Ishikawa (cell line): Measurements from ENCODE around the gene RBMS1.

ENCODE experiments used
- CEBPB ChIP-seq: IDR thresholded peaks from 2 replicates; pipeline ENCODE4 v1.6.1; 2012
- CREB1 ChIP-seq: IDR thresholded peaks from 2 replicates; pipeline ENCODE4 v1.6.1; 2012; ENCODE audit warnings: low read depth
- EGR1 ChIP-seq: IDR thresholded peaks from 2 replicates; pipeline ENCODE4 v1.6.1; 2012
- EP300 ChIP-seq: IDR thresholded peaks from 2 replicates; pipeline ENCODE4 v1.6.1; 2012; ENCODE audit warnings: borderline replicate concordance
- FOXM1 ChIP-seq: IDR thresholded peaks from 2 replicates; pipeline ENCODE4 v1.6.1; 2012; ENCODE audit warnings: low read depth, borderline replicate concordance
- NFIC ChIP-seq: IDR thresholded peaks from 2 replicates; pipeline ENCODE4 v1.6.1; 2012
- RAD21 ChIP-seq: IDR thresholded peaks from 2 replicates; pipeline ENCODE4 v1.6.1; 2012; ENCODE audit warnings: low read depth
- TAF1 ChIP-seq: IDR thresholded peaks from 2 replicates; pipeline ENCODE4 v1.6.1; 2012; ENCODE audit warnings: low read depth, mild to moderate bottlenecking
- TCF12 ChIP-seq: IDR thresholded peaks from 2 replicates; pipeline ENCODE4 v1.6.1; 2012; ENCODE audit warnings: low read depth
- TEAD4 ChIP-seq: IDR thresholded peaks from 2 replicates; pipeline ENCODE4 v1.6.1; 2012
- YY1 ChIP-seq: IDR thresholded peaks from 2 replicates; pipeline ENCODE4 v1.6.1; 2012; ENCODE audit warnings: low read depth
- ZBTB7A ChIP-seq: IDR thresholded peaks from 2 replicates; pipeline ENCODE4 v1.6.1; 2012; ENCODE audit warnings: low read depth
- TF ChIP-seq, protein P1 (sequence below): IDR thresholded peaks from 2 replicates; pipeline ENCODE4 v1.6.1; 2012
- TF ChIP-seq, protein P2 (sequence below): IDR thresholded peaks from 2 replicates; pipeline ENCODE4 v1.6.1; 2012; ENCODE audit warnings: low read depth, mild to moderate bottlenecking
- TF ChIP-seq, protein P3 (sequence below): IDR thresholded peaks from 2 replicates; pipeline ENCODE4 v1.6.1; 2012

RBMS1 gene

DNA sequence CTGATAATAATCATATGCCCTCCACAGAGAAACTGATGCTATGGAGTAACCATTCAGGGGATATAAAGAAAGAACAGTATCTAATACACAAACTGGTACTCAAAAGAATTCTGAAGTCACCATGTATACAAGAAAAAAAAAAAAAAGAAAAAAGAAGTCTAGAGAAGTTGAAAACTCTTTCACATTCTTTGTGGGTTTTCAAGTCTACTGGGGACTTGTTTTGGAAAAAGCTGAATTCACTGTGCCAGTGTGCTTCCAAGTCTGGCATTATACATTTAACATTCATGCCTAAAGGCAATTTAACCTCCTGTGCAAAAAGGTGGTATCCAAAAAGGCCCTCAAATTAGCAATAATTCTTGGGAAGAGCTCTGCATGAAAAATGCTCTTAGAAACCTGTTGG, 198.7 kb downstream of the RBMS1 start:
- TF ChIP-seq, protein P1, sequence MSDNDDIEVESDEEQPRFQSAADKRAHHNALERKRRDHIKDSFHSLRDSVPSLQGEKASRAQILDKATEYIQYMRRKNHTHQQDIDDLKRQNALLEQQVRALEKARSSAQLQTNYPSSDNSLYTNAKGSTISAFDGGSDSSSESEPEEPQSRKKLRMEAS = no peak
- no peak for TF ChIP-seq EP300
- no peak for TF ChIP-seq EGR1
- no peak for TF ChIP-seq FOXM1
- TF ChIP-seq ZBTB7A = no peak

DNA sequence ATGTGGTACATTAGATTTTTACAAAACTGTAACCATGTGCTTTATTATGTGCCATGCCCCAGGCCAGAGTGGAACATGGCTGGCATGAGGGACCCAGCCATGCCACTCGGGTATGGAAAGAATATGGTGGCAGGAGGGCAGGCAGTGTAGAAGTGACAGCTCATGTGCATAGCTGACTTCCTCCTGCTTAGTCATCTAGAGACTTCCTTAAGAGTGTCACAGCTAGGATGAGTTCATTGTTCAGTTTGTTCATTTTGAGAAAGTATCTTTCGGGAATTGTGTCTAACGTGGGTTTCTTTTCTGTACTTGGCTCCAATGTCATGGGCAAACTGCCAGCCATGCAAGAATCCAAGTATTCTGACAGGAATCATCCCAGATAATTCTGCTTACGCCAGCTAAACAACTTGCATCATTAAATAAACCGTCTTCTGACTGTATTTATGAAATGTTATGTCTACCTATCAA, 199.2 kb downstream of the RBMS1 start:
- TF ChIP-seq, protein P2, sequence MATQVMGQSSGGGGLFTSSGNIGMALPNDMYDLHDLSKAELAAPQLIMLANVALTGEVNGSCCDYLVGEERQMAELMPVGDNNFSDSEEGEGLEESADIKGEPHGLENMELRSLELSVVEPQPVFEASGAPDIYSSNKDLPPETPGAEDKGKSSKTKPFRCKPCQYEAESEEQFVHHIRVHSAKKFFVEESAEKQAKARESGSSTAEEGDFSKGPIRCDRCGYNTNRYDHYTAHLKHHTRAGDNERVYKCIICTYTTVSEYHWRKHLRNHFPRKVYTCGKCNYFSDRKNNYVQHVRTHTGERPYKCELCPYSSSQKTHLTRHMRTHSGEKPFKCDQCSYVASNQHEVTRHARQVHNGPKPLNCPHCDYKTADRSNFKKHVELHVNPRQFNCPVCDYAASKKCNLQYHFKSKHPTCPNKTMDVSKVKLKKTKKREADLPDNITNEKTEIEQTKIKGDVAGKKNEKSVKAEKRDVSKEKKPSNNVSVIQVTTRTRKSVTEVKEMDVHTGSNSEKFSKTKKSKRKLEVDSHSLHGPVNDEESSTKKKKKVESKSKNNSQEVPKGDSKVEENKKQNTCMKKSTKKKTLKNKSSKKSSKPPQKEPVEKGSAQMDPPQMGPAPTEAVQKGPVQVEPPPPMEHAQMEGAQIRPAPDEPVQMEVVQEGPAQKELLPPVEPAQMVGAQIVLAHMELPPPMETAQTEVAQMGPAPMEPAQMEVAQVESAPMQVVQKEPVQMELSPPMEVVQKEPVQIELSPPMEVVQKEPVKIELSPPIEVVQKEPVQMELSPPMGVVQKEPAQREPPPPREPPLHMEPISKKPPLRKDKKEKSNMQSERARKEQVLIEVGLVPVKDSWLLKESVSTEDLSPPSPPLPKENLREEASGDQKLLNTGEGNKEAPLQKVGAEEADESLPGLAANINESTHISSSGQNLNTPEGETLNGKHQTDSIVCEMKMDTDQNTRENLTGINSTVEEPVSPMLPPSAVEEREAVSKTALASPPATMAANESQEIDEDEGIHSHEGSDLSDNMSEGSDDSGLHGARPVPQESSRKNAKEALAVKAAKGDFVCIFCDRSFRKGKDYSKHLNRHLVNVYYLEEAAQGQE = no peak
- TF ChIP-seq EP300 = no peak
- no peak for TF ChIP-seq ZBTB7A
- TF ChIP-seq YY1 = no peak
- TF ChIP-seq, protein P1 = no peak
- no peak for TF ChIP-seq NFIC
- TF ChIP-seq, protein P3, sequence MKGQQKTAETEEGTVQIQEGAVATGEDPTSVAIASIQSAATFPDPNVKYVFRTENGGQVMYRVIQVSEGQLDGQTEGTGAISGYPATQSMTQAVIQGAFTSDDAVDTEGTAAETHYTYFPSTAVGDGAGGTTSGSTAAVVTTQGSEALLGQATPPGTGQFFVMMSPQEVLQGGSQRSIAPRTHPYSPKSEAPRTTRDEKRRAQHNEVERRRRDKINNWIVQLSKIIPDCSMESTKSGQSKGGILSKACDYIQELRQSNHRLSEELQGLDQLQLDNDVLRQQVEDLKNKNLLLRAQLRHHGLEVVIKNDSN = no peak
- TF ChIP-seq EGR1 = no peak
- no peak for TF ChIP-seq TEAD4
- no peak for TF ChIP-seq CEBPB
- TF ChIP-seq CREB1 = no peak
- TF ChIP-seq RAD21 = no peak
- no peak for TF ChIP-seq TCF12
- TF ChIP-seq TAF1 = no peak
- TF ChIP-seq FOXM1 = no peak

DNA sequence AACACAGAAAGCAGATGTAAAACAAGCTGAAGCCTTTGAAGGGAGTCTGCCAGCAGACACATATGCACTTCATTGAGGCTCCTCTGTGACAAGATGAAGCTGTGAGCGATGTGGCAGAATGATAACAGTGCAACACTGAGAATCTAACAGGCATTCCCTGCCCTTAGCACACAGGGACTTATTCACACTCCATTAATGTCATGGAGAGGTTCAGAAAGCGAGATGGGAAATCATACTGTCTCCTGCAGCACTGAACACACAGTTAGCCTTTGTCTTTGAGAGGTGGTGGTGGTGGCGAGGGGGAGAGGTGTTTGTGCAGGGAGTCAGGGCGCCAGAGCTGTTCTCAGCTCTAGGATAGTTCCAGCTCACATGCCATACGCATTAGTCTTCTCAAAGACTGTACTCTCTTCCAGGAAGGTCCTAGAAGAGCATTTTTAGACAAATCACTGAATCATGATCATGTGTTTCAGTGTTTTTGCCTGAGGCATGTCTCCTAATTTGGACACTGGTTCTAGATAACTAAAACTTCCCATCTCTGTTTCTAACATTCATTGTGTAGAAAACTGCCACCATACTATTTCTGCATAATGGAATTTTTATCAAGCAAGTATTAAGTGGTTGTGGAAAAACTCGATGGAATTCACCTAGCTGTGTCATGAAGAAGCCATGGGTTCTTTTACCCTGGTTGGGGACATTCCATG, 200.1 kb downstream of the RBMS1 start:
- TF ChIP-seq CEBPB (no peak), TCF12 (no peak), TAF1 (no peak), YY1 (no peak), EGR1 (no peak), TEAD4 (no peak), RAD21 (no peak), ZBTB7A (no peak)
- TF ChIP-seq, protein P2 = no peak
- TF ChIP-seq, protein P3 = no peak
- TF ChIP-seq, protein P1 = no peak

DNA sequence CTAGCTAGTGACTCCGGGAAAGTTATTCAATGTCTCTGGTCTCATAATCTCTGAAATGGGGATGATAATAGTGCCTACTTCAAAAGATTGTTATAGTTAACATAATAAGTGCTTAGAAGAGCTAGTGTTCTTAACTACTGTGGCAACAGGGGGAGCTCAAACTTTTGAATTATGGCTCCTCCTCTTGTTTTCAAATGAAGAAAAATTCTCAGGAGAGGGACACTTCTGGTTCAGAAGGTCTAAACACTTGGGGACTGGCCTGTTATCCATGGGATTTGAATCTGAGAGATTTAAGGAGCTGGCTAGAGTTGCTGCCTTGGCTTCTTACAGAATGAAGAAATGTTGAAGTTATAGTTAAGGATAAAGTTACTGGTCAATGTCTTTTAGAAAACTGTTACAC, 201.4 kb downstream of the RBMS1 start:
- TF ChIP-seq EGR1 (no peak), RAD21 (peak; percentile 34)

DNA sequence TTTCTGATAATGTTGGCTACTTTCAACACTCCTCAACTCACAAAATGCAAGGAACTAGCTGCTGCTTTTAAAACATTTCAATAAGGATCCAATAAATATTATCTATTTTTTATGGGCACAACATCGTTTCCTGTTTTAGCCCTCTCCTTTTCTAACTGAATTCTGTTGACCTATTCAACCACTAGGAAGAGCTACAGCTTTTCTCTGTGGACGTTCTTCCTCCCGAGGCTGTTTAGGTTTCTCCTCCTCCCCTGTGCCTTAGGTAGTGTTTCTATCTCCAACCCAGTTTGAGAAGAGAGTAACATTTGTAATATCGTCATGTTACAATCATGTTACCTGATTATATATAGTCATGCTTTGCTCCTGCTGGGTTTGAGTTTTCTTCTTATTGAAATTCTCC, 202.2 kb downstream of the RBMS1 start:
- TF ChIP-seq TCF12 (no peak), RAD21 (no peak), NFIC (no peak), TAF1 (no peak), ZBTB7A (no peak), EGR1 (no peak), YY1 (no peak)
- TF ChIP-seq, protein P2 = no peak
- TF ChIP-seq, protein P3 = no peak
- TF ChIP-seq, protein P1 = no peak
